Gastrocnemius medialis (tissue), 4 donors: Measurements from ENCODE around the gene COX11.

Experiments used
- CTCF ChIP-seq, 5 experiments: fragments of 450-650 bp in 3 of 5; fragments of 200-600 bp in 2 of 5; sonication (generic) in 2 of 5; IDR thresholded peaks in 4 of 5; conservative IDR thresholded peaks in 1 of 5; 1 replicate in 4 of 5; 2 replicates in 1 of 5; pipeline ENCODE4 v1.5.1; 2016 to 2019; ENCODE audit warnings: antibody characterized with exemption in 5 of 5, mild to moderate bottlenecking in 3 of 5, moderate library complexity in 3 of 5
- POLR2A ChIP-seq, 2 donors: fragments of 450-650 bp; IDR thresholded peaks; one replicate each; pipeline ENCODE4 v1.6.1; 2017; ENCODE audit warnings: antibody characterized with exemption in 2 of 2, mild to moderate bottlenecking in 2 of 2, moderate library complexity in 2 of 2

- no peak for TF ChIP-seq CTCF (IDR thresholded peaks at IDR 0.05 in 4 of 5, conservative IDR thresholded peaks at IDR 0.05 in 1 of 5)
- TF ChIP-seq POLR2A (IDR thresholded peaks at IDR 0.05): no peak
These were observed 4.1 kb upstream of the COX11 start for GRCh38 chr17:54972406-54973138.
